ENCODE results near the gene S100A6. TPM values are rescaled to one million over a fixed set of nuclear protein-coding genes. Genes with fewer than 3 reads are reported as not detected.

S100A6 gene
- polyA plus RNA-seq, 2 of the 4 experiments (the other 2 are of a cell fraction): 898 to 3,552 TPM

- TF ChIP-seq USF2 (IDR thresholded peaks at IDR 0.05) (peak; percentile 53; the same call in 1 of the 2 replicates), KDM5A (IDR thresholded peaks at IDR 0.05) (no peak), ZSCAN20 (CRISPR knock-in tag; IDR thresholded peaks at IDR 0.05) (no peak), NFE2L2 (conservative IDR thresholded peaks at IDR 0.05; ENCODE audit: low read length) (no peak), RFX5 (IDR thresholded peaks at IDR 0.05) (no peak), NPAS2 (CRISPR knock-in tag; IDR thresholded peaks at IDR 0.05; ENCODE audit: borderline replicate concordance) (no peak), EP300 (IDR thresholded peaks at IDR 0.05) (peak in 1 of 2 experiments; percentile 35; a peak in 1 of 5 replicates), PBX3 (IDR thresholded peaks at IDR 0.05) (peak; percentile 39; the same call in 1 of the 2 replicates), JUNB (IDR thresholded peaks at IDR 0.05) (peak; percentile 37; the same call in 1 of the 2 replicates)
These were observed 28.9 kb downstream of the S100A6 start (continued) for GRCh38 chr1:153506831-153507413.

- TF ChIP-seq PBX3 (IDR thresholded peaks at IDR 0.05) (no peak), CEBPB (IDR thresholded peaks at IDR 0.05) (no peak), HOXB13 (CRISPR knock-in tag; IDR thresholded peaks at IDR 0.05; ENCODE audit: low read depth) (no peak), HOXA7 (CRISPR knock-in tag; IDR thresholded peaks at IDR 0.05) (no peak), HMGXB4 (CRISPR knock-in tag; IDR thresholded peaks at IDR 0.05; ENCODE audit: borderline replicate concordance) (no peak), ELK1 (IDR thresholded peaks at IDR 0.05; ENCODE audit: low read depth, low read length) (no peak), REST (IDR thresholded peaks at IDR 0.05) (no peak), CBX8 (IDR thresholded peaks at IDR 0.05) (no peak), PHF8 (IDR thresholded peaks at IDR 0.05; ENCODE audit: borderline replicate concordance, low read depth) (no peak), HOXB5 (CRISPR knock-in tag; IDR thresholded peaks at IDR 0.05) (no peak), MAZ (IDR thresholded peaks at IDR 0.05; ENCODE audit: borderline replicate concordance, low read depth, low read length) (no peak), MAFK (IDR thresholded peaks at IDR 0.05; ENCODE audit: partially characterized antibody) (no peak), KDM5A (IDR thresholded peaks at IDR 0.05) (no peak)
- H3K4me1 ChIP-seq: peaks cover 36% of the 10 kb centered on the region
- no peak overlapping the region for H3K4me3 ChIP-seq
- H3K4me2 ChIP-seq: peak overlapping the region; percentile 78
- DNase-seq (ENCODE audit: low read depth in 1 of 2, low spot score in 1 of 2) (no peak), ATAC-seq (no peak), FAIRE-seq (no peak)
- H3K27ac ChIP-seq: peak overlapping the region; percentile 87
- ChIA-PET CTCF (interaction anchor here (8.8 to 24.0 kb wide), 4 partner anchors 11 to 152 kb away, joined by 99 to 731 read pairs (median 222); partner anchors contain the start of genes PGLYRP4, S100A6 and S100A9), POLR2A (interaction anchor here (0.6 to 1.1 kb wide), 4 partner anchors 14 to 60 kb away, joined by 3 read pairs; partner anchors contain the start of genes S100A4 and S100A6)
- 86% methylated on average over 5 of the region's 5 CpGs for WGBS (ENCODE audit: missing lambda C conversion rate)
- no peaks in the 10 kb centered on the region for H3K9me3 ChIP-seq
These were observed 29.4 kb downstream of the S100A6 start for GRCh38 chr1:153506386-153506785.

Measured in A549 (cell line).